GM21447 (cell line): ENCODE results near the gene MRPS2.
"Not testable (repeated sequence)": the region's sequence is repeated elsewhere in the genome, so short reads cannot be mapped to it uniquely, and the experiment has no call there.

Experiments used
- ATAC-seq: cut with Tn5 transposase; IDR thresholded peaks from one replicate; pipeline ENCODE4 v1.9.1; 2021; ENCODE audit not compliant: unreplicated experiment

The MRPS2 gene

DNA sequence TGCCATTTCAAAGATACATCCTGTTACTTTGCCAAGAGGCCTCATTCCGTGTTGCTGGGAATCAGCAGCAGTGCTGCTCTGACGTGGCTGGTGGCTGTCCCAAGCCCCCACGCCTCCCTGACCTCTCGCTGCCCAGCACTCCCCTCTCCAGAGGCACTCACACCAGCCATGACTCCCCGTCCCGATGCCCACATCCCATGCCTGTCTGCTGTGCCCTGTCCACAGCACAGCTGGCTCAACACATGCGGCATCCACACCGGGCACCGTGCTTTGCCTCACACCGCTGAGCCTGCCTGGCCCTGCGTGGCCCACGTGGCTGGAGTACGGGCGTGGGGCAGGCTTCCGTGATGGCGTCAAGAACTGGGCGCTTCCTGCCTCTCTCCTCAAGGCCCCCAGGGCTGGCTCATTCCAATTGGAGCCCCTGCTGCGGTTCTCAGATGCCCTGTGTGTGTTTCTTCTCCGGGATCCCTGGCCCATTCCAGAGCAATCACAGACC, 12.9 kb downstream of the MRPS2 start:
- ATAC-seq, result no peak

DNA sequence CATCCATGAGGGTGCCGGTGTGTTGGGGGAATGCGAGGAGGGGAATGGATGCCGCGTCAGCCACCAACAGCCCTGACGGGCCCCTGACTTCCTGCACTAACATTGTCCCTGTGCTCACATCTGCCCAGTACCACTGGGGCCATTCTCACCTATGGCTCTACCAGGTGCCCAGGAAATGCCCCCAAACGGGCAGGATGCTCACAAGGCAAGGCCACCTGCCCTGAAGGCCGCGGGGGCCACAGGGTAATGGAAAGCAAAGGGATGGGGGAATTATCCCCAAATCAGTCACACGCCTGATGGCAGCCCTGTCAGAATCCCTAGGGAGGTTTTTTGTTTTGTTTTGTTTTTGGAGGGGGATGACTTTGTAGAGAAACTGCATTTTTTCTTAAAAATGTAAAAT, 13.4 kb downstream of the MRPS2 start:
- ATAC-seq, result not testable (repeated sequence)

DNA sequence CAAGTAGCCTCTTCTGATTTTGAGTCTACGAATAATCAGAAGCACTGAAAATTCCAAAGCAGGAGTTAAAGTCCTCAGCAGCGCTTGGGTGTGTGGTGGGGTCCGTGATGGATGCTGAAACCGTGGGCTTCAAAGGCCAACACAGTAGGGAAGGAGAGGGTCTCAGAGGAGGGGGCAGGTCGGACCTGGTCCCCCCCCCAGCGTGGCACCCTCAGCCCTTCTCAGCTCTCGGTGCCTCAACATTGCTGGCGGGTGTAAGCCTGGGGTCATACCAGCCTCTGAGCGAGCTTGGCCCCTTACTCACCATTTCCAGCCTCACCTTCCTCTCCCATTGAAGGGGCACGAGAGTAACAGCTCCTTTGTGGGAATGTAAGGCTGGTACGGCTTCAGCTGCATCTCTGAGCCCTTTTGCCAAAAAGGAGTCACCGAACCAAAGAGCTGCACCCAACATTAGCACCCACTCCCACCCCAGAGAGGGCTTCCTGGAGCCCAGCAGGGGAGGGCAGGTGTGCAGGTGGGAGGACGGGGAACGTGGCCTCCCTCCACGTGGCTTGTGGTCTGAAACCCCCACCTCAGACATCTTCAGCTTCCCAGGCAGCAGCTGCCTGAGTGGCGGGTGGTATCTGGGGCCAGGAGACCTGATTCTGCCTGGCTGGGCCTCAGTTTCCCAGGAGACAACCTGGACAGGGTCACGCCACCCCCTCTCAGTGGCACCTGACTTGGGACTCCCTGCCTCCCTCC, 14.0 kb downstream of the MRPS2 start:
- no peak for ATAC-seq

DNA sequence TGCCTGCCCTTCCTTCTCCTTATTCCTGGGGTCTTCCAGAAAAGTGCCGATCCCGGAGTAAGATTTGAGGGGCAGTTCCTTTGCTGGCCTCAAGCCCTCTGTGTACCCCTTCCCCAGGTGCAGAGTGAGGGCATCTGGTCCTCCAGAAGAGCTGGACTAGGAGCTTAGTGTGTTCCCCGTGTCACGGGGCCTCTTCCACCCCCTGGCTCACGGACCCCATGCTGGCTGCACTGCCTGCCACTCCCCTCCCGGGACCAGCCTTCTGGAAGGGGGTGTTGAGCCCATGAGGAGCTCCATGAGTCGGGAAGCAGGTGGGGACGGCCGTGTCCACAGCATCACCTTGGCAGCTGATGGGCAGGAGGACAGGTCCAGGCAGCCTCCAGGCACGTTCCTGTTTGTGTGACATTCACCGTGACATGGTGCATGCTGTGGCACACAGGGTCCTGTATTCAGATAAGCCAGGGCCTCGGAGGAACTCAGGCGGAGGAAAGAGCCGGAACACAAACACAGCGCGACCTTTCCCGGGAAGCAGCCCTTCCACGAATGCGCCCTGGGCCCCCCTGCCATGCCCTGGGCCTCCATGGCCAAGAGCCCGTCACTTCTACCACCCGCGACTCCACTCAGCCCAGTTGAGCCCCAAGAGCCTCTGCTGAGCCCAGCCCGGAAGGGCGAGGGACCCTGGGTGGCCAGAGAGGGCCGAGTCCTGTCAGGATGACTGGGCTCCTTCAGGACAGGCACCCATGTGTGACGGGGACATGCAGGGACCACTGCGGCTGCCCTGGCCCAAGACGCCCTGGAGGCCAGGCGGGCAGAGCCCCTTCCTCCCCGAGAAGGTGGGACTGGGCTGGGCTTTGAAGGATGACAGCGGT, 14.8 kb downstream of the MRPS2 start:
- no peak for ATAC-seq

DNA sequence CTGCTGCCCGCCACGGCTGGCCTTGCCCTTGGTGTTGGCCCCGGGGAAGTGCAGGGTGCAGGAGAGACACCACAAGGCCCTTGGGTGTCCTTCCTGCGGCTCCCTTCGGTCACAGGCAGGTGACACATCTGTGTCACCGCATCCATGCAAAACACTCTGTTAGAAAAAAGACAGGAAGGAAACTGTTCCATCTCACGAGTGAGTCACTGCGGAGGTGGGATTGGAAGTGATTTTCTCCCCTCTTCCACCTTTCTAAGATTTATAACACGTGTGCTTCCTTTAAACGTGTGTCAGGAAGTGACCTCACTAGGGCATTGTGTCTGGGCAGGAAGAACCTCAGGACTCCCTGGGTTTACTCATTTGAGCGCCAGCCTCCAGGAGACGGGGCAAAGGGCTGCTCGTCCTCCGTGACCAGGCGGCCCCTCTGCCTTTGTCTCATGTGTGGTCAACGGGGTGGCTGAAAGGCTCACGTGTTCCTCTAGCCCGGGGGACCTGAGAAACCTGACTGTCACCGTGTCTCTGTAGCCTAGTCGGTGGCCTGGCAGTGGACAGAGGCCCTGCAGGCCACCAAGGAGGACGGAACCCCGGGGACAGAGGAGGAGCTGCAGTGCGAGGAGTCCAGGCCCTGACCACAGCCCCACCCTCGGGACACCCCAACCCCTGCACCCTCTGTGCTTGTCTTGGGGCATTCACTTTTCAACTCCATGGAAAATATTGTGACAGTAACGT, 15.8 kb downstream of the MRPS2 start:
- no peak for ATAC-seq

DNA sequence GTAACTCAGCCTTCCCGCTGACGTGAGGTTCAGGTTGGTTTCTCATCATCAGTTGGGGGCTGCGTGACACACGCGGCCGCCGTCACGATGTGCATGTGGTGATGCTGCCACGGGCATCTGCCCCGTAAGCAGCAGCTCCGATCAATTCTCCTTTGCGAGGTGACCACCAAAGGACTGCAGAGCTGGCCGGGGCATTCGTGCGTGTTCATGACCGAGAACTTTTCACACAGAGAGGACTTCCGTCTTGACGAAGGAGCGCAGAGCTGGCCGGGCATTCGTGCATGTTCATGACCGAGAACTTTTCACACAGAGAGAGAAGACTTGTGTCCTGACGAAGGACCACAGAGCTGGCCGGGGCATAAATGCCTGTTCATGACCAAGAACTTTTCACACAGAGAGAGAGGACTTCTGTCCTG, 16.9 kb downstream of the MRPS2 start:
- ATAC-seq, result no peak

DNA sequence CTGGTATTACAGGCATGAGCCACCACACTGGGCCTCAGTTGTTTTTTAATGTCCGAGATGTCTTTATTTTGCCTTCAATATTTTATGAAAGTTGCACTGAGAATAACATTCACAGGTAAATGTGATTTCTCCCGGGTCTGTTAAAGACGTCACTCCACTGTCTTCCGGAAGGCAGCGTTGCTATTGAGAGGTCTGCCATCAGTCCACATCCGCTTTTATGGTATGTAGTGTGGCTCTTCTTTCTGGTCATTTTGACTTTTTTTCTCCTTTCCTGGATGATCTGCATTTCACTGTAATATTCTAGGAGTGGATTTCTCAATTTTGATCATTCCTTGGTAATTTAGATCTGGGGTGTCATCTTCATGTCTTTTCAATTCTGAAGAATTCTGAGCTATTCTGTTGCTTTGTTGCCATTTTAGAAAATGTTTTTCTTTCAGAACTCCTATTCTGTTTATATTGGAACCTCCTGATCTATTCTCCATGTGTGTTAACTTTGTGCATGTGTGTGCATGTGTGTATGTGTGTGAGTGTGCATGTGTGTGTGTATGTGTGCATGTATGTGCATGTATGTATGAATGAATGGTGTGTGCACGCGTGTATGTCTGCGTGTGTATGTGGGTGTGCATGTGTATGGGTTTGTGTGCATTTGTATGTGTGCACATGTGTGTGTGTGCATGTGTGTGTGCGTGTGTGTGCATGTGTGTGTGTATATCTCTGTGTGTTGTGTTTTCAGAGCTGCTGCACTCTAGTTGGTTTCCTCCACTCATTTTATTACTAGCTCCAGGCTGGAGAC, 18.9 kb downstream of the MRPS2 start:
- no peak for ATAC-seq

DNA sequence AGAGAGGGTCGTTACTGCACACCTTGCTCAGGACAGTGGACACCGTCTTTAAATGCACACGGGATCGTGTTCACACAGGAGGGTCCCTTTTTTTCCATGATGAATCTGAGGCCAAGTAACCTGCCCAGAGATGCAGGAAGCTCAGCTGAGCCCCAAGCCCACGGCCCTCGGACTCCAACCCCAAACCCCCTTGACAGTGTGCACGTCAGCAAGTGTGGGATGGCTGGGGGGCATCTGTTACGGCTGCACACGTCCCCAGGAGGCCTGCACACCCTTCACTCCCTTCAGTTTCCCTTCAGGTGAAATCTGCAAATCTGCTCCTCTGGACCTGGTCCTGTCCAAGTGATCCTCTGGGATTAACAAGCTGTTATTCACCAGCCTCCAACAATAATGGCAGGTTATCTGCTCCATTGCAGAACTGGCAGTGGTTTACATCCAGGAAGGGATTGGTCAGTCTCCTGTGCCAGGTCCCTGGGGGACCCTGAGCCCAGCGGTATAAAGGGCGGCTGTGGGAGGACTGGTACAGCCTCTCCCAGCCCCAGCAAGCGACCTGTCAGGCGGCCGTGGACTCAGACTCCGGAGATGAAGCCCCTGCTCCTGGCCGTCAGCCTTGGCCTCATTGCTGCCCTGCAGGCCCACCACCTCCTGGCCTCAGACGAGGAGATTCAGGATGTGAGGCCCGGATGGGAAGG, 20.6 kb downstream of the MRPS2 start, which contains the start of gene LCN1:
TSS of gene LCN1 (plus strand) at position 525 of the 692 bp plus-strand sequence. CDS start at position 583, 58 bp downstream.
- no peak for ATAC-seq

DNA sequence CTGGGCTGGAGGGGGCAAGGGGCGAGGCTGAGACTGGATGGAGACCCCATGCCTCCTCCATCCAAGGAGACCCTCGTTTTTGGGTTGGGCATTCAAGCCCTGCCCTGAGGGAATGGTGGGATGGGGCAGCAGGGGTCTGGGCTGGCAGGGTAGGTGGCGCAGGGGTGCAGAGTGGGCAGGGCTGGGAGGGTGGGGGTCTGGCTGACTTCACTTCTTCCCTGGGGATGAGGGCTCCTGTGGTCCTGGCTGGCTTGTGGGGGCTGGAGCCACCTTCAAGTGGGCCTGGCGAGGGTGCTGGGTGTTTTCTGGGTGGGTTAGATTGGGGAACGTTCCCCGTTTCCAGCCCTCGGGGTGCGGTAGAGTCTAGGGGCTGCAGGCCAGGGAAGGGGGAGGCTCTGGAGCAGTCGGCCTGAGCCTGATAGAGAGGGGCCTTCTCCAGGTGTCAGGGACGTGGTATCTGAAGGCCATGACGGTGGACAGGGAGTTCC, 21.2 kb downstream of the MRPS2 start:
- no peak for ATAC-seq

DNA sequence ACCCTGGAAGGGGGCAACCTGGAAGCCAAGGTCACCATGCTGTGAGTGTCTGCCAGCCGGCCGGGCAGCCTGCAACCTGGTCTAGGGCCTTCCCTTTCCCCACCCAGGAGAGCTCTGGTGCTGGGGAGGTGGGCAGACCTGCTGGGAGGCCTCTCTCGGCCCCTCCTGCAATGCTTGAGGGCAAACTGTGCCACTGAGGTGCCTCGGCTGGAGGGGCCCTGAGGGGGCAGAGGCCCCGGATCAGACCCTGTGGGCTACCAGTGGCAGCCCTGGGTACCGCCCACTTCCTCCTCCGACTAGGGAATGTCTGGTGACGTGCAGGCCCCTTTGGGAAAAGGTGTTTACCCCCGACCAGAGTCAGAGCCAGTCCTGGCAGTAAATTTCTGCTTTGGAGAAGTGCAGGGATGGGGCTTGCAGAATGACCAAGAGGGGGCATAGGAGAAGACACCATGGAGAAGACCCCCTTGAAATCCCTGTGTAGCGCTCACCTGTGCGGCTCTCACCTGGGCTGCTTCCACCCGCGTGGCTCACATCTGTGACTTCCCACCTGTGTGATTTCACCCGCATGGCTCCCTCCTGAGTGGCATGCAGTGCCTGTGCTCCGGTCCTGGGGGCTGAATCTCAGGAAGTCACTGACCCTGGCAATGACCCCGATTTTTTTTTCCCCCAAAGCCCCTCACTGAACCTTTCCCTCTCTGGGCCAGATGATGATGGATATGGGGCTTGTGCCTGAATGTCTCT, 21.8 kb downstream of the MRPS2 start:
- no peak for ATAC-seq

DNA sequence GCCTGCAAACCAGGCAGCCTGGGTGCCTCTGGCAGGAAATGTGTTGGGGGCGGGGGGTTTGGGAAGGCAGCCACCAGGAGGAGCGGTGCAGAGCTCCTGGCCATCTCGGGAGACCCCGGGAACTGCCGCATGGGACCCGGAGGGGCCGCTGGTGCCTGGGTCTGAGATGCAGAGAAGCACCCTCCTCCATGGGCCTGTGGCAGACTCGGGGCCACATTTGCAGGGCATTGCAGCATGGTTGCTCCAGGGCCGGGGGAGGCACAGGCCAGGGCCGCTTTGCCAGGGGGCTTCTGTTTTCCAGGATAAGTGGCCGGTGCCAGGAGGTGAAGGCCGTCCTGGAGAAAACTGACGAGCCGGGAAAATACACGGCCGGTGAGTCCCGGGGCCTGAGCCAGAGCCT, 22.4 kb downstream of the MRPS2 start:
- ATAC-seq, result no peak

DNA sequence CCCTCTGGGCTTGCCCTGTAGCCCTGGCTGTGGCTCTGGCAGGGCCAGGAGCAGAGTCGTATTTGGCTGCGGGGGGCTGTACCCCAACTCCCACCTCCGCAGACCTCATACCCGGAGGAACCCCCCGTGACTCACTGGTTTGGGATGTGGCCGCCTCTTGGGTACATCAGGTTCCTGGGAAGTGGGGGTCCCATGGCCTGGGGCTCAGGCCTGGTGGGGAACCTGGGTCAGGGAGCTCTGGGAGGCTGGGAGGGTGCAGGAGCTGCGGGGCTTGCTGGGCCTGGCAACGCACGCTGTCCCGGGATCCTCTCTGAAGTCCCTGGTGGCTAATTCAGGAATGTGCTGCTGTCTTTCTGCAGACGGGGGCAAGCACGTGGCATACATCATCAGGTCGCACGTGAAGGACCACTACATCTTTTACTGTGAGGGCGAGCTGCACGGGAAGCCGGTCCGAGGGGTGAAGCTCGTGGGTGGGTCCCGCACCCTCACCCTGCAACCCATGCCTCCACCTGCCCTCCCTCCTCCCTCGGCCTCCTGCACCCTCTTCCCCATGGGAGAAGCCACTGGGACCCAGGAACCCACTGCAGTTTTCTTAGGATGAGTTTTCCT, 23.1 kb downstream of the MRPS2 start:
- no peak for ATAC-seq

DNA sequence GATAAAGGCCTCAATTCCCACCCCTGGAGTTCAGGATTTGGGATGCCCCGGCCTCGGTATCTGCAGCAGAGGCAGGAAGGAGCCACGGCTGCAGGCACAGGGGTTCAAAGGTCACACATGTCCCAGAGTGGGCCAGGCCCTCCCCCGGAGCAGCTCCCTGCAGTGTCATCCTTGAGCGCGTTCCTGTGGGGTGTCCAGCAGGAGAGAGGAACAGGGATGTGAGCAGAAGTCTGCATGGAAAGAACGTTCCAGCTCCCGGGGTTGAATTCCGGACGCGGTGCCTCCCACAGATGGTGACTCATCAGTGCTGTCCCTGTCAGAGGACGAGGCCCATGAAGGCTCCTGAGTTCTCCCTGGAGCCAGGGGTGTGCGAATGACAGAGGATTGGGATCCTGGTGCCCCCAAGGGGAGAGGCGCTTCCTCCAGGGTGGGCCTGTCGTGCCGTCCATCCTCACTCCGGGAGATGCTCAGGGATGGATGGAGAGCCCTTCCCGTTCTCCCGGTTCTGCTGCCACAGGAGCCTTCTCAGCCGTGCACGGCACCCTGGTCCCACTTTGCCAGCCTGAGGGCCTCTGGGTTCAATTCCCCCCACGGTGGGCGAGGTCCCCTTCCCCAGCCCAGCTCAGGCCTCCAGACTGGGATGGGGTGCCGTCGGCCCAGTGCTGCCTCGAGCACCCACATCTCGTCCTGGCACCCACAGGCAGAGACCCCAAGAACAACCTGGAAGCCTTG, 23.8 kb downstream of the MRPS2 start:
- ATAC-seq, result no peak

DNA sequence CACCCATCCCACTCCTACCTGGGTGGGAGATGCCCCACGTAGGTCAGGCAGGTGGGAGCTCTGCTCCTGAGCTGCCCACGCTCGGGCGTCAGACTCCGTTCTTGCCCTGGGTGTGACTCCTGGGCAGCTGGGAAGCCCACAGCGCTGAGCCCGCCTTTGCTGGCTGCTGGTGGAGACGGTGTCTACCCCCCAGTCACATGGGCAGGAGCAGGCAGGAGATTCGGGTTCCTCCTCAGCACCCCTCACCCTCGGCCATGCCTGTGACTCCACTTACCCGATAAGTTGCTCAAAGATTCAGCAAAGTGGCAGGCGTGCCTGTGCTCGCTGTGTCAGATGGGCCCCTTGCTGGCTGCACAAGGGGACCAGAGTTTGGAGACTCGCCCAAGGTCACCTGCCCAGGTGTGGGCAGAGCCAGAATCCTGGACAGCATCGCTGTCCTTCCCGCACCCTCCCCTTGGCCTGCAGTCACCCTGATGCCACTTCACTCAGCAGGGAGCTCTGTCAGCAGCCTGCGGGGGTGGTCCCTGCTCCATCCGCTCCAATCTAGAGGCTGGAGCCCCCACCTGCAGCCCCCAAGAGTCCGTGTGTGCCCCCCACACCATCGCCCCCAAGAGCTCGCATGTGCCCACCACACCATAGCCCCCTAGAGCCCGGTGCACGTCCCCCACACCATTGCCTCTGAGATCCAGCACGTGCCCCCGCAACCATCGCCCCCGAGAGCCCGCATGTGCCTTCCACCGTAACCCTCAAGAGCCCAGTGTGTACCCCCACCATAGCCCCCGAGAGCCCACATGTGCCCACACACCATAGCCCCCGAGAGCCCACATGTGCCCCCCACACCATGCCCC, 25.0 kb downstream of the MRPS2 start:
- no peak for ATAC-seq

DNA sequence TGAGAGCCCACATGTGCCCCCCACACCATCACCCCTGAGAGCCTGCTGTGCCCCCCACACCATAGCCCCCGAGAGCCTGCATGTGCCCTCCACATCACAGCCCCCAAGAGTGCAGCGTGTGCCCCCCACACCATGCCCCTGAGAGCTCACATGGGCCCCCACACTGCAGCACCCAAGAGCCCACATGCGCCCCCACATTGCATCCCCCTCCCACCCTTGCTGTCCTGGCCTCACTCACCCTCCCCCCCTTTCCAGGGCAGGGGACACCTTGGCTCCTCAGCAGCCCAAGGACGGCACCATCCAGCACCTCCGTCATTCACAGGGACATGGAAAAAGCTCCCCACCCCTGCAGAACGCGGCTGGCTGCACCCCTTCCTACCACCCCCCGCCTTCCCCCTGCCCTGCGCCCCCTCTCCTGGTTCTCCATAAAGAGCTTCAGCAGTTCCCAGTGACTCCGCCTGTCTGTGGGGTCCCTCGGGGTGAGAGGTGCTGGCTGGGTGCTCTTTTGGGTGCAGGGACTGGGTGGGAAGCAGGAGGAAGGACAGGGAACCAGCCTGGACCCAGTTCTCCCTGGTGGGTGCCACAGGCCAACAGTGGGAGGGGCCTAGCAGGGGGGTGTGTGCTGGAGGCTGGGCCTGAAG, 25.7 kb downstream of the MRPS2 start:
- ATAC-seq, result no peak

DNA sequence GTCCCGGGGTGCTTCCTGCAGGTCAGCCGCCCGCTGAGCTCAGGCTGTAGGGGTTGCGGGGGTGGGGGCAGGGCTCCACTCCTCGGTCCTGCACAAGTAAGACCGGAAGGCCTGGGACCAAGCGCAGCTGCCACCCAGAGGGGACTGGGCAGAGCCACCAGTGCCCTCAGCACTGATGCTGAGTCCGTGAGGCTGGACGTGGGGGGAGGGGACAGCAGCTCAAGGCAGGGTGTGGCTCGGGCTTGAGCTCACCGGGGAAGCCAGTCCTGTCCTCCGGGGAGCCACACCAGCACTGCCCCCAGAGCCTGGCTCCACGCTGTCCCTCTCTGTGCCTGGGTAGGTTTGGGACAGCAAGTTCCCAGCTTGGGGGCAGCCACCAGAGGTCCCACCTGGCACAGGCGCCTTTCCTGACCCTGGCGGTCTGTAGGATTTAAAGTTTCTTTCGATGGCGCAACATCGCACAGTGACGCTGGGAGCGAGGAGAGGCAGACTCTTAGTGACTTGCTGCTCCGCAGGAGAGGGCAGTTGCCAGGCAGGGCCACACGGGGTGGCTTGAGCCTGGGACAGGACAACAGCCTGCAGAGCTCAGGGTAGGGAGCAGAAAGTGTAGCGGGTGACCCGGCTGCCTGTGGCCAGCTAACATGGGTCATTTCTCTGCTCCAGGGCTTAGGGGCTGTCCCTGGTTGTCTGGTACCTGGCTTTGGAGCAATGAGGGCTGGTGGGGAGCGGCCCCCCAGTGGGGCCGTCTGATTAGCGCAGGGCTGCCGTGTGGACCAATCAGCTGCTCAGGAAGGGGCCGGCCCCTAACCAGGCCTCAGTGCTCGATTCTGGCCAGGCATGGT, 26.5 kb downstream of the MRPS2 start:
- no peak for ATAC-seq
